HG03280 (cell line): ENCODE measurements around the gene ZNF783.
"Not testable (repeated sequence)": the region's sequence is repeated elsewhere in the genome, so short reads cannot be mapped to it uniquely, and the experiment has no call there.

Source experiments
- ATAC-seq: cut with Tn5 transposase; IDR thresholded peaks from one replicate; pipeline ENCODE4 v1.9.1; 2021; ENCODE audit warnings: mild to moderate bottlenecking, moderate library complexity; ENCODE audit not compliant: unreplicated experiment

ZNF783 gene

GRCh38 chr7:149239345-149240143 lies 22.5 kb upstream of the ZNF783 start, which contains the start of gene ZNF212:
Gene ZNF212 (plus strand): TSS chr7:149239651. CDS start chr7:149239779, 128 bp downstream.
- peak; percentile 98 for ATAC-seq

GRCh38 chr7:149240637-149241036 lies 21.4 kb upstream of the ZNF783 start:
- ATAC-seq, result no peak

- no peak for ATAC-seq
Measured at GRCh38 chr7:149241696-149242095, 20.3 kb upstream of the ZNF783 start.

GRCh38 chr7:149245244-149245643 lies 16.8 kb upstream of the ZNF783 start:
- peak; percentile 63 for ATAC-seq

GRCh38 chr7:149245744-149246143 lies 16.3 kb upstream of the ZNF783 start:
- ATAC-seq, result peak; percentile 28

GRCh38 chr7:149248777-149249176 lies 13.2 kb upstream of the ZNF783 start:
- no peak for ATAC-seq

- not testable (repeated sequence) for ATAC-seq
Measured at GRCh38 chr7:149250151-149250550, 11.8 kb upstream of the ZNF783 start.

- ATAC-seq, result not testable (repeated sequence)
Measured at GRCh38 chr7:149251518-149251917, 10.5 kb upstream of the ZNF783 start.

- no peak for ATAC-seq
Measured at GRCh38 chr7:149252378-149252777, 9.6 kb upstream of the ZNF783 start.

- ATAC-seq, result no peak
Measured at GRCh38 chr7:149253665-149254064, 8.3 kb upstream of the ZNF783 start.

GRCh38 chr7:149254181-149254858 lies 7.7 kb upstream of the ZNF783 start:
- no peak for ATAC-seq

GRCh38 chr7:149255174-149255573 lies 6.8 kb upstream of the ZNF783 start:
- ATAC-seq, result no peak

GRCh38 chr7:149256568-149256967 lies 5.4 kb upstream of the ZNF783 start:
- no peak for ATAC-seq

- no peak for ATAC-seq
Measured at GRCh38 chr7:149257146-149257545, 4.8 kb upstream of the ZNF783 start.

- ATAC-seq, result no peak
Measured at GRCh38 chr7:149261316-149261828, 624 bp upstream of the ZNF783 start.

GRCh38 chr7:149266451-149266850 lies 4.5 kb downstream of the ZNF783 start:
- ATAC-seq, result no peak

GRCh38 chr7:149267733-149268132 lies 5.7 kb downstream of the ZNF783 start:
- ATAC-seq, result no peak

- not testable (repeated sequence) for ATAC-seq
Measured at GRCh38 chr7:149274424-149274823, 12.4 kb downstream of the ZNF783 start.

GRCh38 chr7:149277871-149278270 lies 15.9 kb downstream of the ZNF783 start:
- ATAC-seq, result no peak

- no peak for ATAC-seq
Measured at GRCh38 chr7:149278396-149278795, 16.4 kb downstream of the ZNF783 start.

- ATAC-seq, result no peak
Measured at GRCh38 chr7:149279111-149279743, 17.2 kb downstream of the ZNF783 start.
